HL-60 (cell line): ENCODE results near the gene RMDN2.

Source experiments
- DNase-seq, 2 experiments: peaks; one replicate each; pipeline ENCODE4 v3.0.0-alpha.2; 2010 to 2020; ENCODE audit warnings: low read depth in 1 of 2, low spot score in 1 of 2
- H3K27ac ChIP-seq: fragments of 250-450 bp; sonication (Bioruptor Pico); replicated peaks from 2 replicates; pipeline ENCODE4 v1.5.1; 2020; ENCODE audit warnings: mild to moderate bottlenecking, moderate library complexity
- H3K27me3 ChIP-seq: fragments of 250-450 bp; sonication (Bioruptor Pico); 2 replicates; pipeline ENCODE4 v1.5.1; 2021; ENCODE audit warnings: mild to moderate bottlenecking, moderate library complexity; ENCODE audit not compliant: insufficient read depth, poor library complexity, severe bottlenecking
- H3K4me3 ChIP-seq: replicated peaks from 2 replicates; pipeline ENCODE4 v1.5.1; 2011; ENCODE audit warnings: mild to moderate bottlenecking, control low read depth, low read length; ENCODE audit not compliant: insufficient read depth
- GABPA ChIP-seq: IDR thresholded peaks from 2 replicates; pipeline ENCODE4 v1.6.1; 2012; ENCODE audit warnings: low read depth
- POLR2AphosphoS5 ChIP-seq: IDR thresholded peaks from 2 replicates; pipeline ENCODE4 v1.6.1; 2012; ENCODE audit warnings: low read depth
- SPI1 ChIP-seq: IDR thresholded peaks from 2 replicates; pipeline ENCODE4 v1.6.1; 2012; ENCODE audit warnings: low read depth, mild to moderate bottlenecking, borderline replicate concordance
- TF ChIP-seq, protein P1 (sequence below): IDR thresholded peaks from one replicate; pipeline ENCODE4 v1.5.1; 2011; ENCODE audit warnings: low read length, control low read depth, inconsistent platforms; ENCODE audit not compliant: insufficient read depth
- TF ChIP-seq, protein P2 (sequence below): IDR thresholded peaks from 2 replicates; pipeline ENCODE4 v1.6.1; 2012; ENCODE audit warnings: low read depth; ENCODE audit not compliant: insufficient replicate concordance

RMDN2 gene

DNA sequence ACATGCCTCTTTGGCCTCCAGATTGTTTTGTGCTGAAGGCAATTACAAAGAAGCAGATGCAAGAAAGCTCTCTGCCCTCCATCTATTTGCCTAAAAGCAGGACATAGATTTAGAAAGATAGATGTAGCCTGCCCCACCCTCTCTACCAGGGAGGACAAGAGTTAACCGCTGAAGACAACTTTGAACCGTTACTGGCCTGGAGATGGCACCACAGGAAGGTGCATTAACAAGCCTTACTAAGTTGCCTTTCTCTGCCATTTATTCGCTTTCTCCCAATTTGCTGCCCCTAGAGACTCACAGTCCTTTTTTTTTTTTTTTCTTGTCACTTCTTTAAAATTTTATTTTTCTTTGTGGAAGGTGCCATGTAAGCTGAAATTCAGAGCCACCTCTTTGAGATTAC lies 28.8 kb upstream of the RMDN2 start:
- no peak for DNase-seq
- no peaks in the 10 kb centered on the region for H3K27me3 ChIP-seq
- no peak for TF ChIP-seq POLR2AphosphoS5
- no peak for TF ChIP-seq GABPA
- TF ChIP-seq SPI1 = no peak
- TF ChIP-seq, protein P1, sequence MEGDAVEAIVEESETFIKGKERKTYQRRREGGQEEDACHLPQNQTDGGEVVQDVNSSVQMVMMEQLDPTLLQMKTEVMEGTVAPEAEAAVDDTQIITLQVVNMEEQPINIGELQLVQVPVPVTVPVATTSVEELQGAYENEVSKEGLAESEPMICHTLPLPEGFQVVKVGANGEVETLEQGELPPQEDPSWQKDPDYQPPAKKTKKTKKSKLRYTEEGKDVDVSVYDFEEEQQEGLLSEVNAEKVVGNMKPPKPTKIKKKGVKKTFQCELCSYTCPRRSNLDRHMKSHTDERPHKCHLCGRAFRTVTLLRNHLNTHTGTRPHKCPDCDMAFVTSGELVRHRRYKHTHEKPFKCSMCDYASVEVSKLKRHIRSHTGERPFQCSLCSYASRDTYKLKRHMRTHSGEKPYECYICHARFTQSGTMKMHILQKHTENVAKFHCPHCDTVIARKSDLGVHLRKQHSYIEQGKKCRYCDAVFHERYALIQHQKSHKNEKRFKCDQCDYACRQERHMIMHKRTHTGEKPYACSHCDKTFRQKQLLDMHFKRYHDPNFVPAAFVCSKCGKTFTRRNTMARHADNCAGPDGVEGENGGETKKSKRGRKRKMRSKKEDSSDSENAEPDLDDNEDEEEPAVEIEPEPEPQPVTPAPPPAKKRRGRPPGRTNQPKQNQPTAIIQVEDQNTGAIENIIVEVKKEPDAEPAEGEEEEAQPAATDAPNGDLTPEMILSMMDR = no peak
- TF ChIP-seq, protein P2, sequence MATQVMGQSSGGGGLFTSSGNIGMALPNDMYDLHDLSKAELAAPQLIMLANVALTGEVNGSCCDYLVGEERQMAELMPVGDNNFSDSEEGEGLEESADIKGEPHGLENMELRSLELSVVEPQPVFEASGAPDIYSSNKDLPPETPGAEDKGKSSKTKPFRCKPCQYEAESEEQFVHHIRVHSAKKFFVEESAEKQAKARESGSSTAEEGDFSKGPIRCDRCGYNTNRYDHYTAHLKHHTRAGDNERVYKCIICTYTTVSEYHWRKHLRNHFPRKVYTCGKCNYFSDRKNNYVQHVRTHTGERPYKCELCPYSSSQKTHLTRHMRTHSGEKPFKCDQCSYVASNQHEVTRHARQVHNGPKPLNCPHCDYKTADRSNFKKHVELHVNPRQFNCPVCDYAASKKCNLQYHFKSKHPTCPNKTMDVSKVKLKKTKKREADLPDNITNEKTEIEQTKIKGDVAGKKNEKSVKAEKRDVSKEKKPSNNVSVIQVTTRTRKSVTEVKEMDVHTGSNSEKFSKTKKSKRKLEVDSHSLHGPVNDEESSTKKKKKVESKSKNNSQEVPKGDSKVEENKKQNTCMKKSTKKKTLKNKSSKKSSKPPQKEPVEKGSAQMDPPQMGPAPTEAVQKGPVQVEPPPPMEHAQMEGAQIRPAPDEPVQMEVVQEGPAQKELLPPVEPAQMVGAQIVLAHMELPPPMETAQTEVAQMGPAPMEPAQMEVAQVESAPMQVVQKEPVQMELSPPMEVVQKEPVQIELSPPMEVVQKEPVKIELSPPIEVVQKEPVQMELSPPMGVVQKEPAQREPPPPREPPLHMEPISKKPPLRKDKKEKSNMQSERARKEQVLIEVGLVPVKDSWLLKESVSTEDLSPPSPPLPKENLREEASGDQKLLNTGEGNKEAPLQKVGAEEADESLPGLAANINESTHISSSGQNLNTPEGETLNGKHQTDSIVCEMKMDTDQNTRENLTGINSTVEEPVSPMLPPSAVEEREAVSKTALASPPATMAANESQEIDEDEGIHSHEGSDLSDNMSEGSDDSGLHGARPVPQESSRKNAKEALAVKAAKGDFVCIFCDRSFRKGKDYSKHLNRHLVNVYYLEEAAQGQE = no peak
- H3K4me3 ChIP-seq = no peak overlapping the region
- no peak overlapping the region for H3K27ac ChIP-seq

DNA sequence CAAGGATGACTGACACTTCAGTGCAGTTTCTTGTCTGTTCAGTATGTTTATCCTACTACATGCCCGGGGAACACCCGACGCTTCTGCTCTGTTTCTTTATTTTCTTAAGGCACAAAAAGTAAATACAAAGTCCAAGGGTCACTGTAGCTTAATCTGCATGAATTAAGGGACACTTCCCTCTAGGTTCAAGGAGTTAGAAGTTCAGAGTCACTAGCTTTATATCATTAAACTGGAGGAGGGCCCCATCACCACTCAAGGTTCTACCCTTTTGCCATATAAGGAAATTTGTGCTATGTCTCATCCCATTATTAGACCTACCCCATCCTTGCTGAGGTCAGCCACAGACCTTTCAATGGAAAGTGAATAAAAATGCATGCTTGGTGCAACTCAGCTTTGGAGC lies 27.6 kb upstream of the RMDN2 start:
- no peak for DNase-seq
- TF ChIP-seq SPI1 = no peak
- no peak for TF ChIP-seq POLR2AphosphoS5
- TF ChIP-seq, protein P2 = no peak
- Histone ChIP-seq H3K27me3 (no peaks in the 10 kb centered on the region), H3K27ac (no peak overlapping the region), H3K4me3 (no peak overlapping the region)

DNA sequence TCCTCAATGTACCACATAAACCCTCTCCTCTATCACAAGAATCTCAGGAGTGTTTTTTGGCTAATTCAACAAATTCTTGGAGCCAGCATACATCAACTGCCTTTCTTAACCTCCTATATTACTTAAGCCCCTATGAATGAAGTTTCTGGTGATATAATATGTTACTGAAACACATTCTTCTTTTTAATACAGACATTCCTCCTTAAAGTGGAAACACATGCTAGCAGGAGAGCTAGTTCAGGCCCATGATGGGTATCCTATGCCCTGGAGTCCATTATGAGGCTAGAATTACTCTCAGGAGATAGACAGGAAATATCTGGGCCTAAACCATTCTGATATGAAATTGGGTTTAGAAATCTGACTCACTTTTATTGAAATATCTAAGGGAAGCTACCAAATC lies 26.6 kb upstream of the RMDN2 start:
- no peak for TF ChIP-seq POLR2AphosphoS5
- TF ChIP-seq GABPA = no peak
- TF ChIP-seq, protein P2 = no peak
- no peak for TF ChIP-seq SPI1
- TF ChIP-seq, protein P1 = no peak
- no peak for DNase-seq
- Histone ChIP-seq H3K27me3 (no peaks in the 10 kb centered on the region), H3K27ac (no peak overlapping the region), H3K4me3 (no peak overlapping the region)

DNA sequence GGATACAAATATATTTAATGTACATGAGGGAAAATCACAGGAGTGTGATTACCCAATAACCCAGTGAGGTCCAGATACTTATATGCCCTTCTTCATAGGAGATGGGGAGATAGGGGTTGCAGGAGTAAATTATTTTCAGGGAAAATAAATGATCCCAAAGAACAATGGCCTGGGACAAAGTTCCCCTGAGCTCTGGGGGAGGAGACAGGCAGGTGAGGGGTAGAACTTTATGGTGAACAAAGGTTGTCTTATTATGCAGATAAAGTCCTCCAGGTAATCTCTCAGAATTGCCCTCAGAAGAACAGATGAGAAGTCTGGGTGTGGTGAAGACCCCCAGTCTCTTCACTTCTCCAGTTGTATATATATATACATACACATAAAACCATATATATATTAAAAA lies 22.1 kb upstream of the RMDN2 start:
- Histone ChIP-seq H3K27ac (no peak overlapping the region), H3K27me3 (no peaks in the 10 kb centered on the region), H3K4me3 (no peak overlapping the region)
- no peak for DNase-seq
- TF ChIP-seq, protein P2 = no peak
- TF ChIP-seq POLR2AphosphoS5 (no peak), GABPA (no peak), SPI1 (no peak)
